Epithelial cell of prostate (primary cell): ENCODE results near the gene B9D1.

ENCODE experiments used
- DNase-seq: peaks from one replicate; pipeline ENCODE4 v3.0.0-alpha.2; 2011; ENCODE audit warnings: low read depth, low spot score
- H3K27ac ChIP-seq: fragments of 450-650 bp; 2 replicates; pipeline ENCODE4 v1.5.1; 2017; ENCODE audit warnings: mild to moderate bottlenecking

Gene B9D1

GRCh38 chr17:19388791-19389785 lies 26.6 kb upstream of the B9D1 start:
- H3K27ac ChIP-seq: no peak overlapping the region
- no peak for DNase-seq

- DNase-seq: no peak
- H3K27ac ChIP-seq: no peak overlapping the region
Measured at GRCh38 chr17:19387921-19388521, 25.5 kb upstream of the B9D1 start.

GRCh38 chr17:19386974-19387920 lies 24.7 kb upstream of the B9D1 start, which contains the start of gene MFAP4:
Gene MFAP4 (minus strand): TSS chr17:19387190. CDS start chr17:19387155, 35 bp downstream.
- no peak for DNase-seq
- H3K27ac ChIP-seq: peak within 1 kb of the TSS; percentile 36

- H3K27ac ChIP-seq: peak overlapping the region; percentile 36
- DNase-seq: peak; percentile 63
Measured at GRCh38 chr17:19386051-19386929, 23.8 kb upstream of the B9D1 start.

- peak overlapping the region; percentile 36 for H3K27ac ChIP-seq
Measured at GRCh38 chr17:19385521-19385983, 23.0 kb upstream of the B9D1 start.

GRCh38 chr17:19384723-19385391 lies 22.3 kb upstream of the B9D1 start:
- peak overlapping the region; percentile 36 for H3K27ac ChIP-seq
- DNase-seq: no peak

More at GRCh38 chr17:19385521-19385983, 23.0 kb upstream of the B9D1 start:
- no peak for DNase-seq

GRCh38 chr17:19383681-19384470 lies 21.4 kb upstream of the B9D1 start:
- DNase-seq: no peak
- no peak overlapping the region for H3K27ac ChIP-seq

GRCh38 chr17:19382531-19383444 lies 20.3 kb upstream of the B9D1 start:
- DNase-seq: no peak
- no peak overlapping the region for H3K27ac ChIP-seq

- H3K27ac ChIP-seq: no peak overlapping the region
- DNase-seq: no peak
Measured at GRCh38 chr17:19381741-19382444, 19.4 kb upstream of the B9D1 start.

- no peak overlapping the region for H3K27ac ChIP-seq
- no peak for DNase-seq
Measured at GRCh38 chr17:19381361-19381740, 18.8 kb upstream of the B9D1 start.

- DNase-seq: no peak
- H3K27ac ChIP-seq: no peak overlapping the region
Measured at GRCh38 chr17:19380481-19381301, 18.2 kb upstream of the B9D1 start.

- no peak for DNase-seq
- peak overlapping the region; percentile 95 for H3K27ac ChIP-seq
Measured at GRCh38 chr17:19379361-19380065, 17.0 kb upstream of the B9D1 start.

- DNase-seq: no peak
- H3K27ac ChIP-seq: peak within 1 kb of the TSS; percentile 95
Measured at GRCh38 chr17:19378416-19379360, 16.2 kb upstream of the B9D1 start, which contains the start of gene MAPK7. Gene MAPK7 (plus strand): TSS chr17:19378498. CDS start chr17:19378901, 403 bp downstream.
